Smooth muscle cell (in vitro differentiated cells): ENCODE results near the gene LYRM1. TPM values are rescaled to one million over a fixed set of nuclear protein-coding genes. Genes with fewer than 3 reads are reported as not detected.
A peak's percentile ranks its signal among the peaks of the same experiment; 100 is the strongest.

Experiments
- DNase-seq: peaks from one replicate; lab custom pipeline; 2025; ENCODE audit not compliant: unreplicated experiment; lab: John Stamatoyannopoulos, UW
- H2AFZ ChIP-seq: fragments of 200-600 bp; sonication (generic); 2 replicates; pipeline ENCODE4 v1.6.0; 2016; ENCODE audit warnings: antibody characterized with exemption, low read depth, mild to moderate bottlenecking
- H3F3A ChIP-seq: fragments of 200-600 bp; sonication (generic); 2 replicates; pipeline ENCODE4 v1.6.0; 2017; ENCODE audit warnings: antibody characterized with exemption, low read depth
- H3K27ac ChIP-seq: fragments of 200-600 bp; sonication (generic); 2 replicates; pipeline ENCODE4 v1.5.1; 2016; ENCODE audit warnings: low read depth, mild to moderate bottlenecking
- H3K27me3 ChIP-seq: fragments of 200-600 bp; sonication (generic); 2 replicates; pipeline ENCODE4 v1.6.1; 2016; ENCODE audit warnings: low read depth, mild to moderate bottlenecking
- H3K36me3 ChIP-seq: fragments of 200-600 bp; sonication (generic); 2 replicates; pipeline ENCODE4 v1.5.1; 2016; ENCODE audit warnings: low read depth
- H3K4me1 ChIP-seq: fragments of 200-600 bp; sonication (generic); 2 replicates; pipeline ENCODE4 v1.5.1; 2016; ENCODE audit warnings: low read depth
- H3K4me2 ChIP-seq: fragments of 200-600 bp; sonication (generic); 2 replicates; pipeline ENCODE4 v1.6.0; 2016; ENCODE audit warnings: mild to moderate bottlenecking
- H3K4me3 ChIP-seq: fragments of 200-600 bp; sonication (generic); 2 replicates; pipeline ENCODE4 v1.5.1; 2016; ENCODE audit warnings: mild to moderate bottlenecking
- H3K79me2 ChIP-seq: fragments of 200-600 bp; sonication (generic); 2 replicates; pipeline ENCODE4 v1.6.0; 2016; ENCODE audit warnings: low read depth, mild to moderate bottlenecking
- H3K9ac ChIP-seq: fragments of 200-600 bp; sonication (generic); 2 replicates; pipeline ENCODE4 v1.6.0; 2016; ENCODE audit warnings: low read depth
- H3K9me3 ChIP-seq: fragments of 200-600 bp; sonication (generic); replicated peaks from 2 replicates; pipeline ENCODE4 v1.5.1; 2016; ENCODE audit warnings: low read depth
- H4K20me1 ChIP-seq: fragments of 200-600 bp; sonication (generic); 2 replicates; pipeline ENCODE4 v1.6.0; 2016; ENCODE audit warnings: low read depth
- CTCF ChIP-seq: fragments of 200-600 bp; sonication (generic); IDR thresholded peaks from 2 replicates; pipeline ENCODE4 v1.5.1; 2017; ENCODE audit warnings: borderline replicate concordance, mild to moderate bottlenecking, antibody characterized with exemption; ENCODE audit not compliant: insufficient read depth, poor library complexity, severe bottlenecking
- WGBS: methylation state at CpG from one replicate; pipeline ENCODE4 v1.1.7; 2016; ENCODE audit warnings: low lambda C conversion rate; 5-methylcytosine and 5-hydroxymethylcytosine counted together
- polyA plus RNA-seq: library from polyadenylated mRNA; unstranded; fragments of >200 nt; fragmentation: Nextera tagmentation; extraction: Ambion mirVana; gene quantifications from 2 replicates; pipeline ENCODE4 v1.2.1, GENCODE V29; 2016
- total RNA-seq: library from RNA; depleted of rRNA; stranded (reverse); fragments of >200 nt; gene quantifications from 2 replicates; pipeline ENCODE4 v1.2.3, GENCODE V29; 2014

LYRM1 gene
- total and polyA plus RNA-seq, 2 experiments from 2014 or later, result 10.2 to 15.3 TPM

GRCh38 chr16:20931066-20931600, 30.6 kb downstream of the LYRM1 start:
- Histone ChIP-seq H3K9ac (no peak overlapping the region), H3K36me3 (no peaks in the 10 kb centered on the region), H3K79me2 (no peaks in the 10 kb centered on the region), H3K27me3 (no peaks in the 10 kb centered on the region), H3K4me2 (no peak overlapping the region), H3F3A (peaks cover 4% of the 10 kb centered on the region), H3K9me3 (no peaks in the 10 kb centered on the region), H3K4me1 (no peaks in the 10 kb centered on the region), H3K27ac (peak overlapping the region; percentile 17), H3K4me3 (no peak overlapping the region), H2AFZ (no peak overlapping the region), H4K20me1 (no peaks in the 10 kb centered on the region)
- 80% methylated on average over 5 of the region's 5 CpGs for WGBS
- no peak for DNase-seq
- TF ChIP-seq CTCF, result no peak

GRCh38 chr16:20933589-20933988, 33.0 kb downstream of the LYRM1 start:
- no peaks in the 10 kb centered on the region for H4K20me1 ChIP-seq
- no peak for DNase-seq
- no peaks in the 10 kb centered on the region for H3K4me1 ChIP-seq
- H3K9ac ChIP-seq, result no peak overlapping the region
- H3F3A ChIP-seq, result peaks cover 4% of the 10 kb centered on the region
- H3K4me2 ChIP-seq, result no peak overlapping the region
- no peak overlapping the region for H3K4me3 ChIP-seq
- no peaks in the 10 kb centered on the region for H3K79me2 ChIP-seq
- no peaks in the 10 kb centered on the region for H3K27me3 ChIP-seq
- H3K9me3 ChIP-seq, result no peaks in the 10 kb centered on the region
- no peak overlapping the region for H3K27ac ChIP-seq
- TF ChIP-seq CTCF, result no peak
- no peak overlapping the region for H2AFZ ChIP-seq
- no peaks in the 10 kb centered on the region for H3K36me3 ChIP-seq

GRCh38 chr16:20937736-20938135, 37.2 kb downstream of the LYRM1 start:
- H4K20me1 ChIP-seq, result no peaks in the 10 kb centered on the region
- no peak overlapping the region for H3K9ac ChIP-seq
- no peaks in the 10 kb centered on the region for H3K4me1 ChIP-seq
- TF ChIP-seq CTCF, result no peak
- WGBS, result 77% methylated on average over 6 of the region's 6 CpGs
- H3F3A ChIP-seq, result no peaks in the 10 kb centered on the region
- no peak overlapping the region for H3K4me3 ChIP-seq
- H3K4me2 ChIP-seq, result no peak overlapping the region
- no peaks in the 10 kb centered on the region for H3K9me3 ChIP-seq
- DNase-seq, result no peak
- no peaks in the 10 kb centered on the region for H3K27me3 ChIP-seq
- H3K79me2 ChIP-seq, result no peaks in the 10 kb centered on the region
- no peak overlapping the region for H2AFZ ChIP-seq
- H3K36me3 ChIP-seq, result no peaks in the 10 kb centered on the region
- H3K27ac ChIP-seq, result no peak overlapping the region

- Histone ChIP-seq H3K9me3 (no peaks in the 10 kb centered on the region), H3K4me2 (no peak overlapping the region), H3K4me3 (no peak overlapping the region), H3K27ac (no peak overlapping the region), H3K4me1 (no peaks in the 10 kb centered on the region), H2AFZ (no peak overlapping the region), H4K20me1 (no peaks in the 10 kb centered on the region), H3K9ac (no peak overlapping the region), H3K36me3 (no peaks in the 10 kb centered on the region), H3K27me3 (no peaks in the 10 kb centered on the region), H3F3A (no peaks in the 10 kb centered on the region), H3K79me2 (no peaks in the 10 kb centered on the region)
- 54% methylated on average over 2 of the region's 2 CpGs for WGBS
- TF ChIP-seq CTCF, result no peak
- no peak for DNase-seq
Observed at GRCh38 chr16:20938426-20938825, 37.9 kb downstream of the LYRM1 start.
